Panc1 (cell line): ENCODE data around the gene KCNG2.

Experiments used
- CTCF ChIP-seq: fragments of 450-650 bp; IDR thresholded peaks from 2 replicates; pipeline ENCODE4 v1.5.1; 2017; ENCODE audit warnings: mild to moderate bottlenecking
- POLR2AphosphoS5 ChIP-seq: IDR thresholded peaks from 2 replicates; pipeline ENCODE4 v1.6.1; 2012; ENCODE audit warnings: mild to moderate bottlenecking, low read depth, low read length, moderate library complexity
- REST ChIP-seq, 2 experiments: IDR thresholded peaks; 2 replicates each; pipeline ENCODE4 v1.6.1; 2011 to 2012; ENCODE audit warnings: low read depth in 2 of 2, control low read depth in 1 of 2, low read length in 1 of 2, mild to moderate bottlenecking in 1 of 2, moderate library complexity in 1 of 2; ENCODE audit not compliant: insufficient read depth in 1 of 2
- SIN3A ChIP-seq: IDR thresholded peaks from 2 replicates; pipeline ENCODE4 v1.6.1; 2012; ENCODE audit warnings: low read depth, mild to moderate bottlenecking, low read length, moderate library complexity, borderline replicate concordance; ENCODE audit not compliant: insufficient read depth
- TCF7L2 ChIP-seq: IDR thresholded peaks from 2 replicates; pipeline ENCODE4 v1.6.1; 2011; ENCODE audit warnings: mild to moderate bottlenecking, low read depth, low read length, inconsistent platforms

GRCh38 chr18:79930020-79930642 lies 132.4 kb downstream of the KCNG2 start:
- TF ChIP-seq CTCF: no peak
- TF ChIP-seq REST (IDR thresholded peaks at IDR 0.05; ENCODE audit: insufficient read depth in 1 of 2, low read depth in 2 of 2, low read length in 1 of 2): no peak
- no peak for TF ChIP-seq SIN3A
- TF ChIP-seq POLR2AphosphoS5: no peak
- TF ChIP-seq TCF7L2: no peak
